ENCODE measurements around the gene MGMT. TPM values are rescaled to one million over a fixed set of nuclear protein-coding genes. Genes with fewer than 3 reads are reported as not detected.

MGMT gene
- total RNA-seq, 1 donor from 2014 or later = 14.5 TPM

DNA sequence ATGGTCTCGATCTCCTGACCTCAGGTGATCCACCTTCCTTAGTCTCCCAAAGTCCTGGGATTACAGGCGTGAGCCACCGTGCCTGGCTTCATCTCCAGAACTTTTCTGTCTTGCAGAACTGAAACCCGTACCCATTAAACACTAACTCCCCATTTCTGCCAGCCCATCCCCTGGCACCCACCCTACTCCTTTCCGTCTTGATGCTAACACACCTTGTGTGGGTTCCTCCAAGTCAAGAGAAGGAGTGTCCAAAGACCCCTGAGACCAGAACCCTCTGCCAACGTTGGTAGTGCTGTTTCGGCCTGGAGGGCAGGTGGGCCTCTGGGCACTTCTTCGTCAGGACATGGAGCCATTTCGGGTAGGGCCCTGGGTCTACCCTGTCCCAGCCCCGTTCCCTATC lies 83.6 kb downstream of the MGMT start:
- intact Hi-C loops (cut with DNase I) = no loop called here
- ATAC-seq (no peak), DNase-seq (ENCODE audit: missing footprints) (no peak)

DNA sequence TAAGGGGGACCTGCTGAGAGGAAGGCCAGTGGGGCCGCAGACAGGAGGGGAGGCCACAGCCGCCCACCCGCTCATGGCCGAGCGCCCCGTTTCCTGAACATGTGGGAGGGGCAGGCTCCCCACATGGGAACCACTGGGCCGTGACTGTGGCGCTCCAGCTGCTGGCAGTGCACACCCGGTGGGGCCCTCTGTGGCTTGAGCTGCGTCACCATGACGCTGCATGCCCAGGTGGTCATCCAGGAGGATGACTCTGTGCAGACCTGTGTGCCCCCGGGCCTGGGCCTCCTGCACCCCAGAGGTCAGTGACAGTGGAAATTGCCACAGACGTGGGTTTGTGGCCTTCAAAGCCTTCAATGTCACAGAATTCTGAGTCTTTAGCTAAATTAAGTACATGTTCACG lies 85.1 kb downstream of the MGMT start:
- intact Hi-C loops (cut with DNase I) = no loop called here
- ATAC-seq = no peak
- DNase-seq (ENCODE audit: missing footprints) = no peak

DNA sequence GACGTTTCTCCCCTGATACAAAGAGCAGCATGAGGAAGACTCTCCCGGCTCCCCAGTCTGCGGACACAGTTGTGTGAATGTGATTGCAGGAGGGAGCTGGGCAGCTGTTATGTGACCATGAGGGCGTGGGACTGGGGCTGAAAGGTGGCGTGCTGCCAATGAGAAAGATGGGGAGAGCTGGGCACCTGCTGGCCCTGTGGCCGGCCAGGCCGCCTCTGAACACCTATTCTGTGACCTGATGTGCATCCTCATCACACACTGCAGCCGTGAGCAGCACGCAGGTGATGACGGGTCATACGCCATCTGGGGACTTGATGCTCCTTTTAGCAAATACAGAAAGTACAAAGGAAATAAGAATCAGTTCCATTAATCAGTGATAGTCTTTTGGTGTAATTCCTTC lies 86.9 kb downstream of the MGMT start:
- no peak for DNase-seq (ENCODE audit: missing footprints)
- no peak for ATAC-seq
- intact Hi-C loops (cut with DNase I) = no loop called here

DNA sequence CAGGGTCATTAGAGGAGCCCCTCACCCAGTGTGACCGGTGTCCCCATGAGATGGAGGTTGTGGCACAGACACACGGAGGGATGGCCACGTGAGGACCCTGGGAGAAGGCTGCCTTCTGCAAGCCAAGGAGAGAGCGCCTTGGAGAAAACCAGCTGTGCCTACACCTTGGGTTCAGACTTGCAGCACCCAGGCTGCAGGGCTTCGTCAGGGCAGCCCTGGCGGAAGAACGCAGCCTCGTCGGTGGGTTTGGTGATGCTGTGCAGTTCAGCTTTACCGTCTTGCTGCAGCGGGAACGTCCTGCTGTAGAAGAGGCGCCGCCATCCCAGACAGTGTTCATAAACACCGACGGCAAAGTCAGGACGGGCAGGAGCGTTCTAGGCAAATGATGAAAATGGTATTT lies 89.3 kb downstream of the MGMT start:
- DNase-seq (ENCODE audit: missing footprints) (no peak), ATAC-seq (no peak)
- intact Hi-C loops (cut with DNase I) = no loop called here

DNA sequence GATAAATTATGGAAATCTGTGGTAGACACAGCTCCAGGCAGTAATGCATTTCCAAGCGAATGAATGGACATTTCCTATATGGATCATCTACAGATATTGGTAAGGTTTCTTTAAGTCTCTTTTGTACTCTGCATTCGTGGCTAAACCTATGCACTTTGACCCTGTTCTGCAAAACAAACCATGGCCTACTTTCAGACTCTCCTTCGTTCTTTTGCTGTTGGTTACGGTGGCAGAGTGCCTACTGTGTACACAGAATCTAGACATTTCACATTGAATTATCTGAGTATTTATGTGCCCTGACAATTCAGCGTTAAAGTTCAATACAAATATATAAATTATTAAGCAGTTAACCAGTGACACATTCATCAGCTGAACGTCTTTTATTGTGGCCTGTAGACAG lies 93.3 kb downstream of the MGMT start:
- ATAC-seq (no peak), DNase-seq (ENCODE audit: missing footprints) (no peak)
- intact Hi-C loops (cut with DNase I) = no loop called here

DNA sequence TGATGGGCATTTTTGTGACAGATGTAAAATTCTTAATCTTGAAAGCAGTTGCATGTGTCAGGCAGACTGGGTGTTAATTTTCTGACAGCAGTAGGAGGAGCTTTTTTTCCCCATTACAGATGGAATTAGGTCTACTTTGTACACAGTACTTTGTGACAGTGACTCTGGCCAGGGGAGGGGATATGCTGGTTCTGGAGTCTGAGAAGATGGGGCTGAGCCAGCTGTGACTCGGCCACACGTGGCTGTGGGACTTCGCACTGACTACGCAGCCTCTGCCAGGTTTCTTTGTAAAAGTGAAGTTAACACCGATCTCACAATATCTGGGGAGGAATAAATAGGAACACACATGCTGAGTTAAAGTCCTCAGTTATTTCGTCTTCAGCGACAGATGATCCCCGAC lies 95.4 kb downstream of the MGMT start:
- ATAC-seq (no peak), DNase-seq (ENCODE audit: missing footprints) (no peak)
- intact Hi-C loops (cut with DNase I) = no loop called here

DNA sequence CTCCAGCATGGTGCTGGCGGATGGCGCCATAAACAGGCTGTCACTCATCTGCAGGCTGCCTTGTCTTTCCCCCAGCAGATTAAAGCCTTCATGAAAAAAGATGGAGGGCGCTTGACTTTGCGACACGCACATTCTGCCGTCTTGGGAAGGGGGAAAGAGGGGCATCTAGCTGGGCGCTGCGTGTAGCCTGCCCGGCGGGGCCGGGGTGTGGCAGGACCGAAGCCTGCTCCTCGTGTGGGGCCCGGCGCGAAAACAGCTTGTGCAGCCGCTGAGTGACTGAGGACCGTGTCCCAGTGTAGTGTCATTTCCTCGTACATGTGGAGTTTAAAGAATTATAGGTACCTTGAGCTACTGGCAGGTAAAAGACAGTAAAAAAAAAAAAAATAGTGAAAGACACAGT lies 97.9 kb downstream of the MGMT start:
- intact Hi-C loops (cut with DNase I) = no loop called here
- DNase-seq (ENCODE audit: missing footprints) = no peak
- no peak for ATAC-seq

DNA sequence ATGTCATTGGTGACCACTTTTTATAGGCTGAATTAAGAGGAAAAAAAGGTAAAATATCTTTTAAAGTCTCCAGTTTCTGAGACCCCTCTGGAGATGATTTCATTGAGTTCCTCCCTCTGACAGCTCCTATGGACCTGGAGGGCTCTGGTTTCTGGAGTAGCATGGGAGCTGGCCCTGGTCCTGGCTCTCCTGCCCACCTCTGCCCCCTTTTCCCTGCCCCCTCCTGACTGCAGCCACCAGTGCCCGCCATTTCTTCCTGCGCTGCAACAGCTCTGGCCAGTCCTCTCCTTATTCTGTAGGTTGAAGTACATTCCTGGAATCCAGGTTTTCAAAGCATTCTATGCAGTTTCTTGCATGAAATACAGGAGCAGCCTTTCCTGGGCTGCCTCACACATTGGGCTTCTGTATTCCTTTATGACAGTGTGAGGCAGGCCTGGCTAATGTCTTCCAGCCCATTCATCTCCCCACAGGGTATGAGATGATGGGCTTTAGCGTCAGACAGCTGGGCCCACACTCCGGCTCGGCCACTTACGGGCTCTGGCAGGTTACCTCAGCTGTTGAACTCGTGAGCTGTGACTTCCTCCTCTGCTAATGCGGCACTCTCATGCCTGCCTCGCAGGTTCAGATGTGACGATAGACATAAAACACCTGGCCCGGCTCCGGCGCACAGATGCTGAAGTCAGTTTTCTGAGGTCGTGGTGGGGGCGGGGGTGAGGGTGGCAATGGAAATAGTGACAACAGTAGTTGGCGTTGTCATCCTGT lies 101.7 kb downstream of the MGMT start:
- DNase-seq (ENCODE audit: missing footprints) (no peak), ATAC-seq (peak; percentile 42)
- intact Hi-C loops (cut with DNase I) = no loop called here

DNA sequence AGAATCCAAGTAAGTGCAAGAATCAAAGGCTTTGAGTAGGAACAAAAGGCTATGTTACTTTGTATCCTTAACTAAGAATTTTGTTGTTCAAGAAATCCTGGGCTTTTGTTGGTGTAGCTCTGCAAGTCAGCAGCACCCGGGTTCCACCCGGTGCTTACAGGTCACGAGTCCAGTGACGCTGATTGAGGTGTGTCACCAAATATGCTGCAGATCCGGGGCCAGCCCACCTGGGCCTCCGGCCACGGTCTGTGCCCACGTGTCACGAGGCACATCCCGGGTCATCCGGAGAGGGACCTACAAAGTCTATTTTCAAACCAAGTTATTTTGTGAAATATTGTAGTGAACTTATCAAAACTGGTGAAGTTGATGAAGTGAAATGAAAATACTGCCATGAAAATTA lies 103.1 kb downstream of the MGMT start:
- no peak for DNase-seq (ENCODE audit: missing footprints)
- intact Hi-C loops (cut with DNase I) = no loop called here
- ATAC-seq = no peak

DNA sequence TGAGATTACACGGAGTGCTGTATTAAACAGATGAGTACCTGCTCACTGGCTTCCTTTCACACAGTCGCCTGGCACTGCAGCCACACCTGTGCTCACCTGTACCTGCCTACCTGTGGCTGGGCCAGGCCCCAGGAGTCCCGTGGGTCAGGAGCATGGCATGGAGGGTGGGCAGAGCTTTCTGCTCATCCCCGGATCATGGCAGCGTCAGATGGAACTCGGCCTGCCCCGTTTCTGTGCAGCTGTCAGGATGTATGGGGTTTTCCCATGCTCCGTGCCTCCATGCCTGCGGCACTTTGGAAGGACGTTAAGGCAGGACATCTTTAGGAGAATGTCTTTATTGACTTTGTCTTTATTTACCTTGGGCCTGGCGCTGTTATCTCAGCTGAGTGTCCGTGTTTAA lies 112.2 kb downstream of the MGMT start:
- intact Hi-C loops (cut with DNase I) = no loop called here
- ATAC-seq (no peak), DNase-seq (ENCODE audit: missing footprints) (no peak)

DNA sequence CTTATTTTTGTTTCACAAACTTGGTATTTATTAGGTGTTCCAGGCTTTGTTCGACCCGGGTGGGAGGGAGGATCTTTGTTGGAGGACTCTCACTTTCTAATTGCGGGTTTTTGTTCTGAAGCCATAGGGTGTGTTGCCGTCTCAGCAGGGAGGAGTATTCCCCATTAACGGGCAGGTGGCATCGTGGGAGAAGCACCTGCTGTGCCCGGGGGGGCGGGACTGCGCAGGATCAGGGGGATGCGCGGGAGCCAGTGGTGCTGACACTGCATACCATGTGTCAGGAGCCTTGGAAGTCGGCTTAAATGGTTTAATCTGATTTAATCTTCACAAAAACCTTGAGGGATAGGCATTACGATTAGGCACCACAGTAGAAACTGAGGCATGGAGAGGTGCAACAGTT lies 113.0 kb downstream of the MGMT start:
- DNase-seq (ENCODE audit: missing footprints) (no peak), ATAC-seq (no peak)
- intact Hi-C loops (cut with DNase I) = no loop called here

DNA sequence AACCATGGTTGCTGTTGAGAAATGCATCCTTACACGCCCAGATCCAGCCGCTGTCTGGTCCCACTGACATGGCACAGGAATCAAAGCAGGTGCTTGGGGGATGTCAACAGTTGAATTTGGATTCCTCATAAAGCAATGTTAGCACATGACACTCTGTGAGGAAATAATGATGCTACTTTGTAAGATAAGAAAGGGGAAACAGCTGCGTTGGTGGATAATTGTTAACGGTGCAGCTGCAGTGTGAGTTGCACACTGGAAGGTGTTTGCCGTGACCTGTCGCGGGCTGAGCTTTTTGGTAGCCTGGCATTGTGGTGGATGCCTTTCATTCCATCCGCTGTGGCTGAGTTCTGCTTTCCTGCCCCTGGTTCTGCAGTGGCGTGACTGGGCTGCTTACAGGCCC lies 113.9 kb downstream of the MGMT start:
- intact Hi-C loops (cut with DNase I) = no loop called here
- DNase-seq (ENCODE audit: missing footprints) (no peak), ATAC-seq (no peak)

DNA sequence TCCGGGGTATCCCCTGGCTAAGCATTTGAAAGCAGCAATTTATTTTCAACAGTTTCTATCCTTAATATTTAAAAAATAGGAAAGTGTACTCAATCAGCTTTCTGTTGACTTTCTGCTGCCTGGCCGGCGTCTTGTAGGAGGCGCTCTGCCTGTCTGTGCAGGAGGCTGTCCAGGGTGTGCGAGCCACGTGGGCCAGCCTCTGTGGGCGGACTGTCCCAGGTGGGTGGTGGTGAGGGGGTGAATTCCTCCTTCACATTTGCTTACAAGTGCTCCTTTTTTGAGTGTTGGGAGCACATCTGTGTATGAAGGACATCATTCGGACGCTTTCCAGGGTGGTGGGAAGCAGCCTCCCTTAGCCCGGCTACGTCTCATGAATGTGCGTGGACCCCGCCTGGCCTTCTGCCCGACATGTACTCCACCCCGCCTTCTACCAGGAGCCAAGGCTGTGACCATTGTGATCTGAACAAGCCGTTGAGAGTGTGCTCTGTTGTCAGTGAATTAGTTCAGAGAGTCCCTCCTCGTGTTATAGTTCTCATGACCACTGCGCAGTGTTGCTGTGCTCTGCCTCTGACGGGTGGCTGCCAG lies 114.9 kb downstream of the MGMT start:
- DNase-seq (ENCODE audit: missing footprints) (no peak), ATAC-seq (no peak)
- intact Hi-C loops (cut with DNase I) = no loop called here

DNA sequence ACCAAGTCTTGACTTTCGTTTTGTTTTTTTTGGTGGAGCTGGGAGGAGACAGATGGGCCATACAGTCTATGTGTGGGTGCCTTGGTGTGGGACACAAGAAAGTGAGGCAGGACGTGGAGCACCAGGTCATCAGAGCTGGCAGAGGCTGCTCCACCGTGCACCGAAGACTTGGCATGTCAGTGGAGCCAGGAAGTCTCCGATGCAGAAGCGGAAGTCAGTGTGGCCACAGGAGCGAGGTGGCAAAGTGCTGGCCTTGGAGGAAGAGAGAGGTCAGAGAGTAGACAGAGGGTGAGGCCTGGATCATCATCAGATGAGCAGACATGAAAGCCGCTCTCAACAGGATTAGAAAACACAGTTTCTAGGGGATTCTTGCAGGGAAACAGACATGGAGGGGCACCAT lies 116.8 kb downstream of the MGMT start:
- intact Hi-C loops (cut with DNase I) = no loop called here
- DNase-seq (ENCODE audit: missing footprints) (no peak), ATAC-seq (no peak)

DNA sequence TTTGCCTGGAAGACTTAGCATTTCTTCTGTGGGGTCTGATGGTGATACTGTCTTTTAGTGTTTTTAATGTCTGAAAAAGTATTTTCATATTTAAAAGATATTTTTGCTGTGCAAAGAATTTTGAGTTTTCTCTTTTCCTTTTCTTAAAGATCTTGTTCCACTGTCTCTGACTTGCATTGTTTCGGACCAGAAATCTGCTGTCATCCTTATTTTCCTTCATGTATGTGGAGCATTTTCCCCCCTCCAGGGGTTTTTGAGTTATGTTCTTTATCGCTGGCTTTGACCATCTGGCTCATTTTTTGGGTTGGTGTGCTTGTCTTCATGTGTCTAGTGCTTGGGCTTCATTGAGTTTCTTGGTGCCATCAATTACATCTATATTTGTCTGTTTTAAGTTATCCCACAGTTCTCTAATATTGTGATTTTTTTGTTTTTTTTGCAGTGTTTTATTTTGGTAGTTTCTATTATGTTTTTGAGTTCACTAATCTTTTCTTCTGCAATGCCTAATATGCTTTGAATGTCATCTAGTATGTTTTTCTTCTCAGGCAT lies 119.9 kb downstream of the MGMT start:
- intact Hi-C loops (cut with DNase I) = no loop called here
- no peak for ATAC-seq
- DNase-seq (ENCODE audit: missing footprints) = no peak

DNA sequence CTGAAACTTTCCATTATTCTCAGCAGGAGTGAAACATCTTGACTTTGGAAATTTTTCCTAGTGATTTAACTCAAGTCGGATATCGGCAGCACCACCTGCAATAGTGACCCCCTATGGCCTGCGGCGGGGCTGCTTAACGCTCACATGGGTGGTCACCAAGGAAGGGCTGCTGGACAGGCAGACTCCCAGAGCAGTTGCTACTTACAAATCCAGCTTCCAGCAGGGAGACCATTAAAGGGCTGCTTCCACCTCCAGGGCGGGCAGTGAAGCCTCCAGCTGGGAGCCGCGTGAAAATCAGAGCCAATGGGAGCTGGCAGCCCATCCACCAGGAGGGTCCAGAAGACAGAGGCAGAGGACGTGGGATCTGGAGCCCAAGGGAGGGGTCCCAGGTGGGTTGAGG lies 122.5 kb downstream of the MGMT start:
- ATAC-seq (no peak), DNase-seq (ENCODE audit: missing footprints) (no peak)
- intact Hi-C loops (cut with DNase I) = no loop called here

DNA sequence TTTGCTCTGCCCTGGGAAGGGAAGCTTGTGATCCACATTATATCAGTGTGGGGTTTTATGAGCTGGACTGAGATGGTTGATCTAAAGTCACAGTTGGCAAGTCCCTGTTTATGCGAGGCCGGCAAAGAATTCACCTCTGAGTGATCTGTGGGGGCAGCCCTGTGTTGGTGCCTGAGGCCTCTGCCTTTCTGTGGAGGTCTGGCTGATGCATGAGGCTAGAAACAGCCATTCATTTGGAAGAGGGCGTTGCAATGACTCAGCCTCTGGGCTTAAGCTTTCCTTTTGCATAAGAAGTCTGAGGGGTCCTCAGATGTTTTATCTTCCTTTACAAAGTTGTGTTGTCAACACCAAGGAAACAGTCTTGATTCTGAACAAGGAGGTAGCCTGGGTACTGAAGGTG lies 126.9 kb downstream of the MGMT start:
- no peak for DNase-seq (ENCODE audit: missing footprints)
- ATAC-seq = no peak

DNA sequence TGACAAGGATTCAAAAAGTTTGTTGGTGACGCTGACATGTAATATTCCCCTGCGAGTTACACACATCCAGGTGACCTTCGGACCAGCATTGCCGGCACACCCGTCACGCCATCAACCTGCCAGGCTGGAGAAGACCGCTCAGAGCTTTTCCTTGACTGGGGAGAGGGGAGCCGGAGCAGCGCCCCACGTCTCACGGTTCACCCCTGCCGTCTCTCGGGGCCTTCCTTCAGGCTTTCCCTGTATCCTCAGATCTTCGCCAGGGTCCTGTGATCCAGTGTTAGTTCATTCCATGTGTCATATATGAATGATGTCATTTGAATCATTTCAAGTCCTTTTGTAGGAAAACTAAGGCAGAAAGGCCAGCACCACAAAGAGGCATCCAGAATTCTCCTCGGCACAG lies 127.8 kb downstream of the MGMT start:
- no peak for DNase-seq (ENCODE audit: missing footprints)
- intact Hi-C loops (cut with DNase I) = no loop called here
- ATAC-seq = no peak

More for the DNA sequence above, 126.9 kb downstream of the MGMT start:
- intact Hi-C loops (cut with DNase I) = no loop called here

DNA sequence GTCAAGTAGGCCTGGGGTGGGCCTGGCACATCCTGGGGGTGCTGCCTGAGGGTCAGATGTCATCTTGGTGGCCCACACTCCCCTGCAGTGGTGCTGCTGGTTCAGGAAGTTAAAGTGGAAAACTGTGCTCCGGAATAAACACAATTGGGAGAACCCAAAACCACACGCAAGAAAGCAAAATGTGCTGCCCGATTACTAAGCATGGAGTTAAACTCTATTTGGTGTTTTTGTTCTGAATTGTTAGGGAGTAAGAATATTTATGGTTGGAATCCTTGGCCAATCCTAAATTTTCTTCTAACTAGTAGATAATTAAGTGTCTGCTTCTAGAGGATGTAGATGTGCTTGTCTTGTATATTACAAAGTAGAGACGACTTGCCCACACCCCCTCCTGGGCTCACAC lies 131.4 kb downstream of the MGMT start:
- DNase-seq (ENCODE audit: missing footprints) (no peak), ATAC-seq (no peak)
- intact Hi-C loops (cut with DNase I) = no loop called here

DNA sequence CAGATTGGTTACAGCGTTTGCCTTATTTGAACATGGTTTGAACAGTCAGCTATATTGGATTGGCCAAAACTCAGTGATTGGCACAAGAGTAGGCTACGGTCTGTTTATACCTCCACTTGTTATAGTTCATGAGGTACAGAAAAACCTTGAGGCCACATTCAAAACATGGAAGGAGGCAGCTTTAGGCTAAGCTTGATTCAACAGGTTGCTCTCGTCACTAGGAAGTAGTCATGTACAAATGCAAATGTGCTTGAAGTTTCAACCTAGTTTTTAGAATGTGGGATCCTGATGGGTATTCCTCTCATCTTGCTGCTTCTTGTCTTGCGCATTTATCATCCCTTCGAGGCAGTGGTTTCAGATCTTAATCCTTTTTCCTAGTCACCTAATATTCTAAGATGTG lies 132.1 kb downstream of the MGMT start:
- DNase-seq (ENCODE audit: missing footprints) = no peak
- no peak for ATAC-seq
- intact Hi-C loops (cut with DNase I) = no loop called here

DNA sequence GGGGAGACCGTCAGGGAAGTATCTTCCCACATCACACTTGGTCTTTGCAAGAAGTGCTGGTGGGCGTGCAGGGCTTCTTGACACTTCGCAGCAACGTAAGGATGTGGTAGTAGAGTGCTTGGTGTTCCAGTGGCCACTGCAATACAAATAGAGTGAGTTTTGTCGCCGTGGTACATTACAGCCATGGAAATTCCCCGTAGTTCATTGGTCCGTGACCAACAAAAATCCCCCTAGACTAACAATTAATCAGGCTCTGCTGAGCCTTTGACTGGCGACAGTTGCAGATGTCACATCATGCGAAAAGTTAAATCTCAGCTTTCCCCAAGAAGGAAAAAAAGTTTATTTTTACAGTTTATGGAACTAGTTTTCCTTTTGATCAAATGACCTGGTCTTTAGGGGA lies 134.7 kb downstream of the MGMT start:
- intact Hi-C loops (cut with DNase I) = no loop called here
- DNase-seq (ENCODE audit: missing footprints) = no peak
- no peak for ATAC-seq

Measured in Right ventricle myocardium inferior (tissue), 1 donor.